ENCODE results near the gene MARCHF7.
"Not testable (repeated sequence)": the region's sequence is repeated elsewhere in the genome, so short reads cannot be mapped to it uniquely, and the experiment has no call there.

The MARCHF7 gene, protein sequence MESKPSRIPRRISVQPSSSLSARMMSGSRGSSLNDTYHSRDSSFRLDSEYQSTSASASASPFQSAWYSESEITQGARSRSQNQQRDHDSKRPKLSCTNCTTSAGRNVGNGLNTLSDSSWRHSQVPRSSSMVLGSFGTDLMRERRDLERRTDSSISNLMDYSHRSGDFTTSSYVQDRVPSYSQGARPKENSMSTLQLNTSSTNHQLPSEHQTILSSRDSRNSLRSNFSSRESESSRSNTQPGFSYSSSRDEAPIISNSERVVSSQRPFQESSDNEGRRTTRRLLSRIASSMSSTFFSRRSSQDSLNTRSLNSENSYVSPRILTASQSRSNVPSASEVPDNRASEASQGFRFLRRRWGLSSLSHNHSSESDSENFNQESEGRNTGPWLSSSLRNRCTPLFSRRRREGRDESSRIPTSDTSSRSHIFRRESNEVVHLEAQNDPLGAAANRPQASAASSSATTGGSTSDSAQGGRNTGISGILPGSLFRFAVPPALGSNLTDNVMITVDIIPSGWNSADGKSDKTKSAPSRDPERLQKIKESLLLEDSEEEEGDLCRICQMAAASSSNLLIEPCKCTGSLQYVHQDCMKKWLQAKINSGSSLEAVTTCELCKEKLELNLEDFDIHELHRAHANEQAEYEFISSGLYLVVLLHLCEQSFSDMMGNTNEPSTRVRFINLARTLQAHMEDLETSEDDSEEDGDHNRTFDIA

GRCh38 chr2:159712143-159712928 is at the start of gene MARCHF7:
MARCHF7 (plus strand) TSS chr2:159712506; CDS start chr2:159729023, 16,517 bp downstream.
- DNase-seq = peak; percentile 94

- not testable (repeated sequence) for DNase-seq
Measured at GRCh38 chr2:159667423-159667822, 44.9 kb upstream of the MARCHF7 start.

GRCh38 chr2:159671047-159671446 is 41.3 kb upstream of the MARCHF7 start:
- DNase-seq = no peak

- DNase-seq = no peak
Measured at GRCh38 chr2:159677654-159678053, 34.7 kb upstream of the MARCHF7 start.

DNA sequence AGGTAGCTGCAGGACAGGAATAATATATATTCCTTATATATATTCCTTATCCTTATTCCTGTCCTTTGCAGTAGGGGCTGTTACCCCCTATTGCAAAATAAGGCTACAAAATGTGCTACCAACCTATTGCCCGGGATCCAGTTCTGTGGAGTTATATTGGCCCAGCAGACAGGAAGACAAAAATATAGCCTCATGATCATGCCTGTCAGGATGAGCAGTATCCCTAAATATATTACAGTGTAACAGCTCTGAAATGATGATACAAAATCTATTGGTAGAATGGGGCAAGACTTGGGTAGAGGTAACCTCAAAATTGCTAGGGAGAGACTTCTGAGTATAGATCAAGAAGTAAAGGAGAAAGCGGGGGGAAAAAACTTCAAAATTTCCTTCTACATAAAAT is 31.6 kb upstream of the MARCHF7 start:
- no peak for DNase-seq

DNA sequence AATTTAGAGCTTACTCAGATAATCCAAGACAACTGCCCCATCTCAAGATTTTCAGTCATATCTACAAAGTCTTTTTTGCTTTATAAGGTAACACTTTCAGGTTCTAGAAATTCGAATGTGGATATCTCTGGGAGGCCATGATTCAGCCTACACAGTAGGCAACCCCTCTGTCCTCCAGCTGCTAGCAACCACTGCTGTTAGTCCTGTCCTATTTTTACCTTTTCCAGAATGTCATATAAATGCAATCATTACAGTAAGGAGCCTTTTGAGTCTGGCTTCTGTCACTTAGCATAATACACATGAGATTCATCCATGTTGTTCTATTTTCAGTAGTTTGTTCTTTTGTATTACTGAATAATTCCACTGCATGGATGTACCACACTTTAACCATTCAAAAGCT is 28.5 kb upstream of the MARCHF7 start:
- no peak for DNase-seq

GRCh38 chr2:159684796-159685195 is 27.5 kb upstream of the MARCHF7 start:
- no peak for DNase-seq

DNA sequence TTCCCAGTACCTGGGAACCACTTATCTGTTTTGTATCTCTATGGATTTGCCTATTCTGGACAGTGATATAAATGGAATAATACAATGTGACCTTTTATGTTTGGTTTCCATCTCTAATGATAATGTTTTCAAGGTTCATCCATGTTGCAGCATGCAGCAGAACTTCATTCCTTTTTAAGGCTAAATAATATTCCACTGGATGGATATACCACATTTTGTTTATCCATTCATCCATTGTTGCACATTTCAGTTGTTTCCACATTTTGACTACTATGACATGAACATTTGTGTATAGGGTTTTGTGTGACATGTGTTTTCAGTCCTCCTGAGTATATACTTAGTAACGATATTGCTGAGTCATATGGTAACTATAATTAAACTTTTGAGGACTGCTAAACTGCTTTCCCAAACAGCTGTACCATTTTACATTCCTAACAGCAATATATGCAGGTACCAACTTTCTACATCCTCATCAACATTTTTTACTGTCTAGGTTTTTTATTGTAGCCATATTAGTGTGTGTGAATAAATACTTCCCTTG is 17.7 kb upstream of the MARCHF7 start:
- DNase-seq = no peak

DNA sequence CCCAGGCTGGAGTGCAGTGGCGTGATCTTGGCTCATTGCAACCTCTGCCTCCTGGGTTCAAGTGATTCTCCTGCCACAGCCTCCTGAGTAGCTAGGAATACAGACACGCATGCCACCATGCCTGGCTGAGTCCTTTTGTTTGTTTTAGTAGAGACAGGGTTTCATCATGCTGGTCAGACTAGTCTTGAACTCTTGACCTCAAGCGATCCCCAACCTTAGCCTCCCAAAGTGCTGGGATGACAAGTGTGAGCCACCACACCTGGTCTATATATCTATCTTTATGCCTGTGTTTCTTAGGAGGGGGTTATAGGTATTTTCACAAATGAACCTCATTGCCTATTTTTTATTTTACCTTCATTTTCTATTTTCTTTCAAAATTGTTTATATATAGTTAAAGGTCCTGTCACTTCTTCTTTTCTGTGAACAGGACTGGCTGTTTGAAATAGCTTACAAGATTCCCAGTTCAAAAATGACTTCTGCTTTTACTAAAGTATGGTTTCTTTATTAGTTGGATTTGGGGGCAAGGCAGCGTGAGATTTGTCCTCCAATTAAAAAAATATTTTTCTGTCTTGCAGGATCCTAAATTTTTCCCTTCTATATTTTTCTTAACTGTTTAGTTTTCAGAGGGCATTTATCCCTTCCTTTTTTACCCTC is 16.4 kb upstream of the MARCHF7 start:
- no peak for DNase-seq

GRCh38 chr2:159703491-159703890 is 8.8 kb upstream of the MARCHF7 start:
- DNase-seq = no peak

- DNase-seq = no peak
Measured at GRCh38 chr2:159706385-159706980, 5.8 kb upstream of the MARCHF7 start.

- DNase-seq = no peak
Measured at GRCh38 chr2:159708066-159708760, 4.1 kb upstream of the MARCHF7 start.

DNA sequence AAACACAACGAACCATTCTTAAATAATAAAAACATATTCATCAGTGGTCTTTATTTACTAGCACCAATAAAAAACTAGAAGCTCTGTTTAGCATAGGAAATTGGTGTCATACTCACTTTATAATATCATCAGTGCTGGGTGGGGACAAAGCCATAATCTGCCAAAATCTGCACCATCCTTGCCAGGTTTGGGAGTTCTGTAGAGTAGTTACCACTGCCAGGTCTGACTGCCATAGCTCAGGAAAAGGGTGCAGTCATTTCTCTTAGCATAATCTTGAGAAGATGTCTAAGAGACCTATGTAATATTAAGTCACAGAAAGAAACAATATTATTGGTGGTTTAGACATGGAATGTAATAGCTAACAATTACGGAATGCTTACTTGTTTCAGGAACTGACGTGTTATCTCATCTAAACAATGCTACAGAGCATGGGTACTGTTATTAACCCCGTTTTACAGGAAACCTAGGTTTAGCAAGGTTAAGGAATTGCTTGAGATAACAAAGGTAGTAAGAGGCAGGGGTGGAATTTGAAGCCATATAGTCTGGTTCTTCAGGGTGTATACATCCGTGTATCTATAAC is 1.6 kb upstream of the MARCHF7 start:
- no peak for DNase-seq

DNA sequence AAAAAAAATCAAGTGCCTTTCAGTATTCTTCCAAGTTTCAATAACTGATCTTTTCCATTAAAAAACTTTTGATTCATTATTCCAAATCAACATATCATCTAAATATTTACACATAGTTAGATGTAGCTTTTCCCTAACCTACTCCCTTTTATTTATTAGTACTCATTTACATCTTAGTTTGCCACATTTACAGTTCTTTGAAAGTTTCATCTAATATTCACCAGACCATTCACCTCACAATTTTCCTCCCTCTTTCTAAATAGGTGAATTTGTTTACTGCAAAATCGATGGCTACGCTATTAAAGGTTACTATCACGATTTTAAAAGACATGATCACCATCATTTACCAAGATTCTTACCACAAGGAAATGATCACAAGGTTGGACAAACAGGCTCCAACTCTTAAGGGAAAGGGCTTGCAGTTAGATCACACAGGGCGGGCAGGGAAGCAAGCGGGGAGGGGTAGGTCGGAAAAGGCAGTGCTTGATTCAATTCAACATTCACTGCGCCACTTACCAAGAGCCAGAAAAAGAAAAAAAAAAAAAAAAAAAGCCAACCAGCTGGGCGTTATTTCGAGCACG is 654 bp upstream of the MARCHF7 start:
- DNase-seq = no peak

GRCh38 chr2:159712929-159713420 is 669 bp downstream of the MARCHF7 start:
- no peak for DNase-seq

DNA sequence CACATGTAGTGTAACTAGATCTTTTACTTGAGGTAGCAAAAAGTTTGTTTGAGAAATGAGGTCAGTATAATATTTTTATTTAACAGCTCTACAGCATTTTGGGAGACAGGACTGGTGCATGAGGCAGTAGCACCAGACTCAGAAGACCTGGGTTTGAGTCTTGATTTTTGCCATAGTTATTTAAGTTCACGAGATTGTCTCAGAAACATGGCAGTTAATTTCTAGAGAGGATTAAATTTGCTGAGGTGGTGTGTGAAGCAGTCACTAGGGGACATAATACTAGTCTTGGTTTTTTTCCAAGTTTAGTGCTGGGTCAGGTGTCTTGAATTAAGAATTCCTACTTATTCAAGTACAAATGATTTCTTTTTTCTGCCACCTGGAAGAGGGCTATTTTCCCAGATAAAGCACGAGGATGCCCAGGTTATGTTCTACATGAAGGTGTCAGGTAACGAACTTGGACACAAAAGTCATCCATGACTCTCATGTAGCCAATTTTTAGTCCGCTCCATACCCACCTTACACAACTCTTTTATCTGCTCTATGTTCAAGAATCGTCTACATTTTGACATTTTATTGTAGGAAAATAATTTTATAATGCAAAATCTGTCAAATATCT is 1.4 kb downstream of the MARCHF7 start:
- no peak for DNase-seq

GRCh38 chr2:159714247-159714930 is 2.1 kb downstream of the MARCHF7 start:
- no peak for DNase-seq

GRCh38 chr2:159715451-159715850 is 3.1 kb downstream of the MARCHF7 start:
- no peak for DNase-seq

GRCh38 chr2:159716409-159716808 is 4.1 kb downstream of the MARCHF7 start:
- not testable (repeated sequence) for DNase-seq

DNA sequence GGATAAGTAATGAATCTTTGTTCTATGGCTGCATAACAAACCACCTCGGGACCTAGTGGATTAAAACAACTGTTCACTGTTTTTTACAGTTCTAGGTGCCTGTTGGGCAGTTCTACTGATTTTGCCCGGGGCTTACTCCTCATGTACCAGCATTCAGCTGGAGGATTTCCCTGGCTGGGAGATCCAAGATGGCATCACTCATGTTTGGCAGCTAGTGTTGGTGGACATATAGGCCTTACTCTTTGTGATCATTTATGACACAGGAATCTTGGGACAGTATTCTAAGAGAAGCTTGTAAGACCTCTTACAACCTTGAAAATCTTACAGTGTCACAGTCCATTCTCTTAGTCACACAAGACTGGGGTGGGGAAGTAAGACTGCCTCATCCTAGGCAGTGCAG is 4.6 kb downstream of the MARCHF7 start:
- no peak for DNase-seq
